Measurements from ENCODE around the gene FRMD8. TPM values are rescaled to one million over a fixed set of nuclear protein-coding genes. Genes with fewer than 3 reads are reported as not detected.
A peak's percentile ranks its signal among the peaks of the same experiment; 100 is the strongest.

FRMD8 gene
- total RNA-seq, 1 experiment from 2014 or later, result 22.7 TPM

GRCh38 chr11:65392899-65393298 lies 6.5 kb downstream of the FRMD8 start:
- TF ChIP-seq CTCF (conservative IDR thresholded peaks at IDR 0.05), result no peak
- Histone ChIP-seq H2BK5ac (ENCODE audit: insufficient read length, low read length) (no peak overlapping the region), H3K23me2 (ENCODE audit: insufficient read length, low read depth, low read length, poor library complexity, severe bottlenecking) (no peaks in the 10 kb centered on the region), H3K4me1 (ENCODE audit: insufficient read depth, low read length) (no peaks in the 10 kb centered on the region; the same call in 1 of the 2 replicates), H2BK120ac (ENCODE audit: low read depth, low read length, poor library complexity, severe bottlenecking) (no peak overlapping the region), H3T11ph (ENCODE audit: low read length) (no peak overlapping the region), H3K9ac (ENCODE audit: extremely low read depth, insufficient read length, low read length) (no peak overlapping the region), H3K27me3 (ENCODE audit: insufficient read depth, low read length) (no peaks in the 10 kb centered on the region), H2BK20ac (ENCODE audit: low read depth, low read length, poor library complexity, severe bottlenecking) (no peak overlapping the region), H3K4ac (ENCODE audit: low read depth, low read length) (no peak overlapping the region), H3K79me1 (ENCODE audit: insufficient read depth, low read depth, low read length, poor library complexity, severe bottlenecking) (no peaks in the 10 kb centered on the region), H3K23ac (ENCODE audit: insufficient read length, low read depth, low read length) (no peak overlapping the region), H3K9me3 (ENCODE audit: control insufficient read depth, low read depth, low read length) (no peaks in the 10 kb centered on the region), H3K56ac (ENCODE audit: insufficient read length, low read depth, low read length) (no peak overlapping the region), H3K27ac (ENCODE audit: insufficient read length, low read depth, low read length) (no peak overlapping the region), H3K79me2 (ENCODE audit: insufficient read depth, low read length) (no peaks in the 10 kb centered on the region), H3K18ac (ENCODE audit: insufficient read length, low read depth, low read length) (no peak overlapping the region), H3K4me2 (ENCODE audit: insufficient read depth, insufficient read length, low read length) (no peak overlapping the region), H4K8ac (replicated peaks; ENCODE audit: insufficient read length, low read depth, low read length) (no peak overlapping the region), H4K5ac (ENCODE audit: insufficient read length, low read depth, low read length) (no peak overlapping the region), H2AK5ac (ENCODE audit: insufficient read length, low read length) (no peak overlapping the region), H2BK12ac (ENCODE audit: insufficient read length, low read depth, low read length) (no peak overlapping the region), H4K20me1 (ENCODE audit: control insufficient read depth, insufficient read depth, insufficient read length) (peaks cover 2% of the 10 kb centered on the region), H2BK15ac (ENCODE audit: low read depth, low read length) (no peak overlapping the region), H4K91ac (ENCODE audit: insufficient read length, low read depth, low read length) (no peak overlapping the region), H3K14ac (ENCODE audit: insufficient read depth, low read length) (no peak overlapping the region), H2AFZ (ENCODE audit: low read length) (no peak overlapping the region)
- no peak for DNase-seq
- Mint-ChIP-seq H3K27ac (peak overlapping the region in 2 of 3 experiments; percentile 32 to 41; a peak in 3 of 7 replicates), H3K36me3 (ENCODE audit: insufficient read depth in 1 of 3, low read depth in 3 of 3) (peaks cover 3 to 15% (median 12%) of the 10 kb centered on the region in 3 experiments; a peak in 5 of 7 replicates), H3K4me3 (no peak overlapping the region; a peak in 1 of 5 replicates), H3K27me3 (ENCODE audit: low read depth) (no peaks in the 10 kb centered on the region), H3K4me1 (peaks cover 11 to 12% of the 10 kb centered on the region in 2 experiments), H3K9me3 (no peaks in the 10 kb centered on the region)
- WGBS (ENCODE audit: extremely low coverage, insufficient read length, low lambda C conversion rate), result no CpG with 5 or more reads among the region's 5 CpGs

All from H9 (cell line).